Measurements from ENCODE around the gene CPN2. TPM values are rescaled to one million over a fixed set of nuclear protein-coding genes. Genes with fewer than 3 reads are reported as not detected.

Gene CPN2
- total RNA-seq, 2 donors from 2014 or later, result 1.3 TPM; not detected in 1

DNA sequence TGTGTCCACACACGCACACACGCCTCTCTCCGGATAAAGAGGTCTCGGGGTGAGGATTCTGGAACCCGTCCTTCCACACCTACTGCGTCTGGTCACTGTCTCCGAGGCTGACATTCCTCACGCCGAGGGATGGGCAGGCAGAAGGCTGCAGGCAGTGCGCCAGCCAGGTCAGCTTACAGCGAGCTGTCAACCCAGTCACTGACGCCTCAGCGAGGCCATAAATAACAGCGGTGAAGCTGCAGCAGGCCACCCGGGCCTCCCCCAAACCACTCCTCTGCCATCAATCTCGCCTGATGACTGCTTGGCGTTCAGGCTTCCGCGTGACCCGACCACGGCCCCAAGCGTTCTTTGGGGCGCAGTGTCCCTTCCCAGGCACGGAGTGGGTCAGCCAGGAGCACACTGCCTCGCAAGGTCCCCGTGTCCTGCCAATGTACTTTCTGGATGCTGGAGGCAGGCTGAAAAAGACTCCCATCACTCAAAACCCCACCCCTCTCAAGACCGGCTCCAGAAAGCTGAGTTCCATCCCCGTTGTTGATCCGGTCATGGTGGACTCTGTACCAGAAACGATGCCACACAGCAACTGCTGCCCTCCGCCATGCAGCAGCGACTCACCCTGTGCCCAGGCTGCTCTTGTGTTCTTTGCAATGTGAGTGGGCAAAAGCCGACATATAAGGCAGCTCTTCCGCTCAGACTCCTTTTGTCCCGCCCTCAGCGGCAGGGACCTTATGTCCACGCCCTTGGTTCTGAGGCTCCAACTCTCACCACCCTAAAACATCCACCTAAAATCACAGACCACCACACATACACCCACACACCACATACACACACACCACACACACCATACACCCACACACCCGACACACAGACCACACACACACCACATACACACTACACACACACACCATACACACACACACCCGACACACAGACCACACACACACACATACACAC, 27.1 kb downstream of the CPN2 start:
- H3K9me3 ChIP-seq, result no peaks in the 10 kb centered on the region
- TF ChIP-seq CTCF (IDR thresholded peaks at IDR 0.05) (no peak), POLR2AphosphoS5 (IDR thresholded peaks at IDR 0.05) (no peak)
- no peaks in the 10 kb centered on the region for H3K4me1 ChIP-seq (replicated peaks)
- peak overlapping the region in 1 of 2 donors; percentile 20 for H3K4me3 ChIP-seq
- no peak overlapping the region for H3K27ac ChIP-seq
- no peaks in the 10 kb centered on the region for H3K36me3 ChIP-seq
- peak; percentile 44 for DNase-seq (ENCODE audit: low spot score)
- 19% methylated on average over 39 of the region's 39 CpGs for WGBS
- intact Hi-C loops (cut with DNase I), result no loop called here
- no peaks in the 10 kb centered on the region for H3K27me3 ChIP-seq (replicated peaks; ENCODE audit: insufficient read depth)

DNA sequence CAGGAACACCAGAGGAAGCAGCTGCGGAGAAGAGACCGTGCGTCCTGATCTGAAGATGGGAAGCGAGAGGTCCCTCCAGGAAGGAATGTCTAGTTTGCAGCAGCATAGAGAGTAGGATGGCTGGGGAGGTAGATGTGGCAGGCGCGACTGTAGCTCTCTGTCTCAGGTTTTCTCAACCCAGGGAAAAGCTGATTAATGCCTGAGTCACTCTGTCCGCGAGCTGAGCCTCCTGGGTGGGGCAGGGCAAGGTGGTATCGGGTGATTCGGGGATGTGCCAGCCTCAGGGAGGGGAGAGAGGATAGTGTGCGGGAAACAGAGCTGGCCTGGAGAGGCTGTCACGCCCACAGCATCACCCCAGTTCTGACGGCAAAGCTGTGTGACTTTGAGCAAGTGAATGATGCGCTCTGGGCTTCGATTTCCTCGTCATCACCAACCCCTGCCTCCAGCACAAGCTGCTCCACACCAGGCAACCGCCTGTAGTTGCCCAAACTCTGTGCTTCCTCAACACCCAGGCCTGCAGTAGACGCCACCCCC, 28.4 kb downstream of the CPN2 start:
- TF ChIP-seq POLR2A (IDR thresholded peaks at IDR 0.05) (peak; percentile 40), POLR2AphosphoS5 (IDR thresholded peaks at IDR 0.05) (no peak), CTCF (IDR thresholded peaks at IDR 0.05) (no peak)
- 80% methylated on average over 18 of the region's 18 CpGs for WGBS
- no peaks in the 10 kb centered on the region for H3K27me3 ChIP-seq (replicated peaks; ENCODE audit: insufficient read depth)
- intact Hi-C loops (cut with DNase I), result no loop called here
- DNase-seq (ENCODE audit: low spot score), result no peak
- H3K9me3 ChIP-seq, result no peaks in the 10 kb centered on the region
- H3K36me3 ChIP-seq, result no peaks in the 10 kb centered on the region
- no peak overlapping the region for H3K4me3 ChIP-seq
- H3K4me1 ChIP-seq (replicated peaks), result no peaks in the 10 kb centered on the region
- no peak overlapping the region for H3K27ac ChIP-seq

GRCh38 chr3:194321693-194322640, 29.2 kb downstream of the CPN2 start:
- intact Hi-C loops (cut with DNase I), result no loop called here
- Histone ChIP-seq H3K4me1 (replicated peaks) (no peaks in the 10 kb centered on the region), H3K27me3 (replicated peaks; ENCODE audit: insufficient read depth) (no peaks in the 10 kb centered on the region), H3K27ac (no peak overlapping the region), H3K4me3 (no peak overlapping the region), H3K9me3 (no peaks in the 10 kb centered on the region), H3K36me3 (no peaks in the 10 kb centered on the region)
- no peak for DNase-seq (ENCODE audit: low spot score)
- WGBS, result 81% methylated on average over 26 of the region's 26 CpGs
- TF ChIP-seq CTCF (IDR thresholded peaks at IDR 0.05) (no peak), POLR2AphosphoS5 (IDR thresholded peaks at IDR 0.05) (no peak), POLR2A (IDR thresholded peaks at IDR 0.05) (no peak)

DNA sequence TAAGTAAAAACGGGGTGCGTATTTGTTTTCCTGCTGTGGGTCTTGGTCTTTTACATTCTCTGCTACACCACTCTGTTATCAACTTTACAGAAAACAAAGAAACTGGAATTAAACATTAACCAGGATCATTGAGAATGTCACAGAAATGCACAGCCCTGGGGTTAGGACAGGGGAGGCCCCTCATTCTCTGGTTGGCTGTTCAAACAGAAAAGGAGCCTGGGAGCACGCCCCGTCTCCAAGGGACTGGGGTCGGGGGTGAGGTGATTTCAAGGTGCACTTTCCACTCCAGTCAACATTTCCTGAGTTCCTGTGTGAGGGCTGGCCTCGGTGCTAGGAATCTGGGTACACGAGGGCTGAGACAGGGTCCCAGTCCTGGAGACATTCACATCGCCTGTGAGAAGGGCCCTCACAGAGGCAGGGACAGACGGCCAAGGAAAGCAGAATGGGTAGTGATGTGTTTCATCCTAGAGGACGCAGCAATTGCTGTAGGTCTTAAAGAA, 30.3 kb downstream of the CPN2 start:
- H3K27me3 ChIP-seq (replicated peaks; ENCODE audit: insufficient read depth), result no peaks in the 10 kb centered on the region
- TF ChIP-seq CTCF (IDR thresholded peaks at IDR 0.05), result no peak
- H3K27ac ChIP-seq, result no peak overlapping the region
- H3K4me3 ChIP-seq, result no peak overlapping the region
- H3K9me3 ChIP-seq, result no peaks in the 10 kb centered on the region
- no peaks in the 10 kb centered on the region for H3K36me3 ChIP-seq
- intact Hi-C loops (cut with DNase I), result no loop called here
- no peak for DNase-seq (ENCODE audit: low spot score)
- no peaks in the 10 kb centered on the region for H3K4me1 ChIP-seq (replicated peaks)
- 82% methylated on average over 10 of the region's 10 CpGs for WGBS
